GM12892 (cell line): ENCODE results near the gene ADARB2.

Experiments
- POLR2A ChIP-seq: IDR thresholded peaks from 2 replicates; pipeline ENCODE4 v1.6.1; 2011; ENCODE audit warnings: low read depth, low read length, control low read depth
- POLR2AphosphoS5 ChIP-seq: IDR thresholded peaks from 2 replicates; pipeline ENCODE4 v1.6.1; 2011; ENCODE audit warnings: low read depth, low read length, control low read depth
- TAF1 ChIP-seq: IDR thresholded peaks from 2 replicates; pipeline ENCODE4 v1.6.1; 2011; ENCODE audit warnings: low read depth, mild to moderate bottlenecking, control low read depth, low read length, borderline replicate concordance

DNA sequence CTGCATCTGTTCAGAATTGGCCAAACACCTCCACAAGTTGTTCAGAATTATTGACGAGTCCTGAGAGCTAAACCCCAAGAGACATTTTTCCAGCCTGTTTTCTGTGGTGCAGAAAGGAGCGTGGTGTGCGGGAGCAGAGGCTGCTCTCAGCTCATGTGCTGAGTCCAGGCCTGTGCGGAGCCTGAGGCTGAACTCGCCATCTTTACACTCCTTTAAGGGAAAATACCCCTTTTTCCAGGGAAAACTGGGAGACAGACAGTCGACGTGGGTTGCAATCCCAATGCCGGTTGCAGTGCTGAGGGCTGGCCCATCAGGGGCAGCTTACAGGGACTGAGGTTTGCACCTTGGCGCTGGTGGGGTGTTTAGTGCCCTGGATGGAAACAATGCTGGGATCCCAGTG lies 112.2 kb downstream of the ADARB2 start:
- TF ChIP-seq POLR2A (no peak), TAF1 (no peak), POLR2AphosphoS5 (no peak)
